HL-60 (cell line): ENCODE results near the gene ZDHHC7.

Experiments used
- DNase-seq, 2 experiments: peaks; one replicate each; pipeline ENCODE4 v3.0.0-alpha.2; 2010 to 2020; ENCODE audit warnings: low read depth in 1 of 2, low spot score in 1 of 2
- H3K27ac ChIP-seq: fragments of 250-450 bp; sonication (Bioruptor Pico); replicated peaks from 2 replicates; pipeline ENCODE4 v1.5.1; 2020; ENCODE audit warnings: mild to moderate bottlenecking, moderate library complexity
- H3K27me3 ChIP-seq: fragments of 250-450 bp; sonication (Bioruptor Pico); 2 replicates; pipeline ENCODE4 v1.5.1; 2021; ENCODE audit warnings: mild to moderate bottlenecking, moderate library complexity; ENCODE audit not compliant: insufficient read depth, poor library complexity, severe bottlenecking
- H3K4me3 ChIP-seq: replicated peaks from 2 replicates; pipeline ENCODE4 v1.5.1; 2011; ENCODE audit warnings: mild to moderate bottlenecking, control low read depth, low read length; ENCODE audit not compliant: insufficient read depth
- GABPA ChIP-seq: IDR thresholded peaks from 2 replicates; pipeline ENCODE4 v1.6.1; 2012; ENCODE audit warnings: low read depth
- POLR2AphosphoS5 ChIP-seq: IDR thresholded peaks from 2 replicates; pipeline ENCODE4 v1.6.1; 2012; ENCODE audit warnings: low read depth
- SPI1 ChIP-seq: IDR thresholded peaks from 2 replicates; pipeline ENCODE4 v1.6.1; 2012; ENCODE audit warnings: low read depth, mild to moderate bottlenecking, borderline replicate concordance
- TF ChIP-seq, protein P1 (sequence below): IDR thresholded peaks from 2 replicates; pipeline ENCODE4 v1.6.1; 2012; ENCODE audit warnings: low read depth; ENCODE audit not compliant: insufficient replicate concordance
- TF ChIP-seq, protein P2 (sequence below): IDR thresholded peaks from one replicate; pipeline ENCODE4 v1.5.1; 2011; ENCODE audit warnings: low read length, control low read depth, inconsistent platforms; ENCODE audit not compliant: insufficient read depth

The ZDHHC7 gene

DNA sequence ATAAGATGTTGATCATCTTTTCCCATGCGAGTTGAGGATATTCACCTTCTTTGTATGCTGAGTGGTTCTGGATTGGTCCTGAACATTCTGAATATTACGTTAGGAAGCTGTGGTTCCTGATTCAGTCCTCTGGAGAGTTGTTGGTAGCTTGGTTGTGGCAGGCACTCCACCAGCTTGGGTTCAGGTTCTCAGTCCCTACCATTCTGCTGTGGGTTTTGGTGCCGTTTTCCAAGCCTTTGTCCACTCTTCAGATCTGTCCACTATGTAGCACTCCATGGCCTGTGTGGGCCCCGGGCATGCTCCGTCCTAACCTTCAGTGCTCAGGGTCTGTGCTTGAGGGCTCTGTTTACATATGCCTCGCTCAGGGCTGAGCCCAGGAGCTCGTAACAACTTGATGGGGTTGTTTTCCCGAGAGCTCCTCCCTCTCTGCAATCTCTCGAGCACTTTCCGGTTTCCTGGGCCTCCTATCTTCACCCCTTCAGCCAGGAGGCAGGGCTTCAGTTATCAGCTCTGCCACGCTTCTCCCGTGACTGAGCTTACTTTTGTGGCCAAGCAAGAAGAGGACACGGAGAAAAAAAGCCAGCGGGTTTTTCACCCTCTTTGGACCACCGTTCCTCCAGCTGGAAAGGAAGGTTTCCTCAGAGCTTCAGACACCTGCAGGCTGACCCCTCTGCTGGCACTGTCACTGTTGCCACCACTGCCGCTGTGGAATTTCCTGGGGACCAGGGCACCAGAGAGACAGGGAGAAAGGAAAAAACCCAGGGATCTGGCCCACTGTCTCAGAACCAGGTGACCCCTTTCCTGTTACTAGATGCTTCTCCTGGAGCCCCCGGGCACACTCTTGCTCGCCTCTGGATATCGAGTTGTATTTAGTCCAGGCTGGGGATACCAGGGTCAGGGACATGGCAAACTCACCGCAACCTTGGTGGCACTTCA lies 35.9 kb upstream of the ZDHHC7 start:
- DNase-seq, result no peak
- no peak overlapping the region for H3K27ac ChIP-seq

DNA sequence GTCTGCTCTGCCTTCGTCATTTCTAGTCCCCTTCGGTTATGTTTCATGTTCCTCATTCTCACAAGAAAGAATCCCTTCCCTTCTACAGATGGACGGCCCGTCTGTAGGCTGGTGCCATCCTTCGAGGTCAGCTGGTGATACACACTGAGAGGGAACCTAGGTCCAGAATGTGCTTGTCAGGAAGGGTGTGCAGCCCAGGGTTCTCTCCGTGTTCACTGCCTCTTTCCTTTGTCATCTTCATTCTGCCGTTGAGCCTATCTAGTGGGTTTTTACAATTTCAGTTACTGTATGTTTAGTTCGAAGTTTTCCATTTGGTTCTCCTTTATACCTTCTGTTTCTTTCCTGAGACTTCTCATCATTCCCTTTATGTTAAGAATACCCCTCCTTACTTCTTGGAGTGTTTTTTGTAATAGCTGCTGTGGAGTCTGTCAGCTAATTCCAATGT lies 35.2 kb upstream of the ZDHHC7 start:
- no peak for DNase-seq
- Histone ChIP-seq H3K4me3 (no peak overlapping the region), H3K27me3 (peaks cover 32% of the 10 kb centered on the region), H3K27ac (no peak overlapping the region)
- TF ChIP-seq, protein P1, sequence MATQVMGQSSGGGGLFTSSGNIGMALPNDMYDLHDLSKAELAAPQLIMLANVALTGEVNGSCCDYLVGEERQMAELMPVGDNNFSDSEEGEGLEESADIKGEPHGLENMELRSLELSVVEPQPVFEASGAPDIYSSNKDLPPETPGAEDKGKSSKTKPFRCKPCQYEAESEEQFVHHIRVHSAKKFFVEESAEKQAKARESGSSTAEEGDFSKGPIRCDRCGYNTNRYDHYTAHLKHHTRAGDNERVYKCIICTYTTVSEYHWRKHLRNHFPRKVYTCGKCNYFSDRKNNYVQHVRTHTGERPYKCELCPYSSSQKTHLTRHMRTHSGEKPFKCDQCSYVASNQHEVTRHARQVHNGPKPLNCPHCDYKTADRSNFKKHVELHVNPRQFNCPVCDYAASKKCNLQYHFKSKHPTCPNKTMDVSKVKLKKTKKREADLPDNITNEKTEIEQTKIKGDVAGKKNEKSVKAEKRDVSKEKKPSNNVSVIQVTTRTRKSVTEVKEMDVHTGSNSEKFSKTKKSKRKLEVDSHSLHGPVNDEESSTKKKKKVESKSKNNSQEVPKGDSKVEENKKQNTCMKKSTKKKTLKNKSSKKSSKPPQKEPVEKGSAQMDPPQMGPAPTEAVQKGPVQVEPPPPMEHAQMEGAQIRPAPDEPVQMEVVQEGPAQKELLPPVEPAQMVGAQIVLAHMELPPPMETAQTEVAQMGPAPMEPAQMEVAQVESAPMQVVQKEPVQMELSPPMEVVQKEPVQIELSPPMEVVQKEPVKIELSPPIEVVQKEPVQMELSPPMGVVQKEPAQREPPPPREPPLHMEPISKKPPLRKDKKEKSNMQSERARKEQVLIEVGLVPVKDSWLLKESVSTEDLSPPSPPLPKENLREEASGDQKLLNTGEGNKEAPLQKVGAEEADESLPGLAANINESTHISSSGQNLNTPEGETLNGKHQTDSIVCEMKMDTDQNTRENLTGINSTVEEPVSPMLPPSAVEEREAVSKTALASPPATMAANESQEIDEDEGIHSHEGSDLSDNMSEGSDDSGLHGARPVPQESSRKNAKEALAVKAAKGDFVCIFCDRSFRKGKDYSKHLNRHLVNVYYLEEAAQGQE, result no peak
- TF ChIP-seq SPI1 (no peak), GABPA (no peak), POLR2AphosphoS5 (no peak)
- TF ChIP-seq, protein P2, sequence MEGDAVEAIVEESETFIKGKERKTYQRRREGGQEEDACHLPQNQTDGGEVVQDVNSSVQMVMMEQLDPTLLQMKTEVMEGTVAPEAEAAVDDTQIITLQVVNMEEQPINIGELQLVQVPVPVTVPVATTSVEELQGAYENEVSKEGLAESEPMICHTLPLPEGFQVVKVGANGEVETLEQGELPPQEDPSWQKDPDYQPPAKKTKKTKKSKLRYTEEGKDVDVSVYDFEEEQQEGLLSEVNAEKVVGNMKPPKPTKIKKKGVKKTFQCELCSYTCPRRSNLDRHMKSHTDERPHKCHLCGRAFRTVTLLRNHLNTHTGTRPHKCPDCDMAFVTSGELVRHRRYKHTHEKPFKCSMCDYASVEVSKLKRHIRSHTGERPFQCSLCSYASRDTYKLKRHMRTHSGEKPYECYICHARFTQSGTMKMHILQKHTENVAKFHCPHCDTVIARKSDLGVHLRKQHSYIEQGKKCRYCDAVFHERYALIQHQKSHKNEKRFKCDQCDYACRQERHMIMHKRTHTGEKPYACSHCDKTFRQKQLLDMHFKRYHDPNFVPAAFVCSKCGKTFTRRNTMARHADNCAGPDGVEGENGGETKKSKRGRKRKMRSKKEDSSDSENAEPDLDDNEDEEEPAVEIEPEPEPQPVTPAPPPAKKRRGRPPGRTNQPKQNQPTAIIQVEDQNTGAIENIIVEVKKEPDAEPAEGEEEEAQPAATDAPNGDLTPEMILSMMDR, result no peak

More for the DNA sequence above, 35.9 kb upstream of the ZDHHC7 start:
- H3K4me3 ChIP-seq, result no peak overlapping the region
- peaks cover 30% of the 10 kb centered on the region for H3K27me3 ChIP-seq
- TF ChIP-seq POLR2AphosphoS5, result no peak
- TF ChIP-seq, protein P1, result no peak
- no peak for TF ChIP-seq GABPA
- TF ChIP-seq, protein P2, result no peak
- TF ChIP-seq SPI1, result no peak

DNA sequence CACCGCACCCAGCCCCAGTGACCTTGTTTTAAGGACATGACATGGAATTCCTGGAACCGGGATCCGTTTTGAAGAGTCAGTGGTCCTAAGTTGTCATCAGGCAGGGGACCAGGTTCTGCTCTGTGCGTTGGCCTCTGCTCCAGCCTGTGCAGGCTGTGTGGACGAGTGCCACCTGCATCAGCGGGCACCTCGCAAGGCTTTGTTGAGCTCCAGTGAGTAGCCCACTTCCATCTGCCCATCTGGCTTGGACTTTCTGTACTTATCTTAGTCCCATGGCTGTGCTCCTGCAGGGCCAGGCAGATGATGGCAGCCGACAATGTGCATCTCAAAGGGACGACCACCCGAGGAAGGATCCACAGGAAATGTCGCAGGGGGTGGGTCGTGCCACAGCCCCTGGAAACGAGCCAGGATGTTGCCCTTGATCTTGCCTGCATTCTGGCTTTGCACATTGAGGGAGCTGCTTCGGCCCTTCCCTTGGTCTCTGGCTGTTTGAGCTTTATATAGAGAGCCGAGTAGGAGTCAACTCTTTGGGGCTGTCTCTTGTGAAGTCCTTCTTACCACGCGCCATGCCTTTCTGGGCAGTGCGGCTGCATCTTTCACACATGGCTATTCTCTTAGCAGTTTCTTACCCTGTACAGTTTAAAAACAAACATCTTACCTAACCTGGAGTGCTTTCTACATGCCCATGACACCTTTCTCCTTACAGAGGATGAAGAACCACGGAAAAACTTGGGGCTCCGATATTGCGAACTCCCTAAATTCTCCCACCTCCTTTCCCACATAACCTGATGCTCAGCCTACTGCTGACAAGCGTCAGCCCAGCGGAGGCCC lies 34.5 kb upstream of the ZDHHC7 start:
- DNase-seq, result no peak
- Histone ChIP-seq H3K27me3 (peaks cover 36% of the 10 kb centered on the region), H3K27ac (no peak overlapping the region), H3K4me3 (no peak overlapping the region)
- no peak for TF ChIP-seq POLR2AphosphoS5
- TF ChIP-seq, protein P2, result no peak
